NCI-H187 treated with DMSO at 0.1 percent for 48 hours (cell line): Measurements from ENCODE around the gene PCBD2.
A peak's percentile ranks its signal among the peaks of the same experiment; 100 is the strongest.
"Not testable (repeated sequence)": the region's sequence is repeated elsewhere in the genome, so short reads cannot be mapped to it uniquely, and the experiment has no call there.

Source experiments
- DNase-seq: peaks from one replicate; lab custom pipeline; 2025; lab: John Stamatoyannopoulos, UW

PCBD2 gene

DNA sequence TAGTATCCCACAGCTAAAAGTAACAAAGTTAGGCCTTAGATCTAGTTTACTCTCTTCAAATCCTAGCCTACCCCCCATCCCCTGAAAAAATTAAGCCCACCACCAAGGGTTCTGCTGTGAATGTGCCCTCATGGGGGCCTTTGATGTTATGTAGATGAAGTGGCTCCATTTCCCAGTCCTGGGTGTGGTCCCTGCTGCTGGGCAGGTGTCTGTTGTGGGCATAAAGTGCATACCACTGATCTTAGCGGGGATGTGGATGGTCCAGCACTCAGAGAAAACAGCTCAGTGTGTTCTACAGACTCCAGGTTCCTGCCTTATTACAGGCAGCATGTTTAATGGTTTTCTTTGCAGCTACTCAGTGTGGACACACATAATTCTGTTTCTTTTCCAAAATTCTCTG, 1.9 kb downstream of the PCBD2 start:
- DNase-seq: no peak

DNA sequence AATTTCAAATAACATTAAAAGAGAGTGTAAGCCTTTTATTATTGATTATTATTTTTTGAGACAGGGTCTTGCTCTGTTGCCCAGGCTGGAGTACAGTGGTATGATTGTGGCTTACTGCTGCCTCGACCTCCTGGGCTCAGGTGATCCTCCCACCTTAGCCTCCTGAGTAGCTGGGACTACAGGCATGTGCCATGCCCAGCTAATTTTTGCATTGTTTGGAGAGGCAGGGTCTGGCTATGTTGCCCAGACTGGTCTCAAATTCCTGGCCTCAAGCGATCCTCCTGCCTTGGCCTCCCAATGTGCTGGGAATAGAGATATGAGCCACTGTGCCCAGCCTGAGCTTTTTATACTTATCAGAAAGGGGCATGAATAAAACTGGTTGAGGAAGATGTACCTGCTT, 5.8 kb downstream of the PCBD2 start:
- not testable (repeated sequence) for DNase-seq

DNA sequence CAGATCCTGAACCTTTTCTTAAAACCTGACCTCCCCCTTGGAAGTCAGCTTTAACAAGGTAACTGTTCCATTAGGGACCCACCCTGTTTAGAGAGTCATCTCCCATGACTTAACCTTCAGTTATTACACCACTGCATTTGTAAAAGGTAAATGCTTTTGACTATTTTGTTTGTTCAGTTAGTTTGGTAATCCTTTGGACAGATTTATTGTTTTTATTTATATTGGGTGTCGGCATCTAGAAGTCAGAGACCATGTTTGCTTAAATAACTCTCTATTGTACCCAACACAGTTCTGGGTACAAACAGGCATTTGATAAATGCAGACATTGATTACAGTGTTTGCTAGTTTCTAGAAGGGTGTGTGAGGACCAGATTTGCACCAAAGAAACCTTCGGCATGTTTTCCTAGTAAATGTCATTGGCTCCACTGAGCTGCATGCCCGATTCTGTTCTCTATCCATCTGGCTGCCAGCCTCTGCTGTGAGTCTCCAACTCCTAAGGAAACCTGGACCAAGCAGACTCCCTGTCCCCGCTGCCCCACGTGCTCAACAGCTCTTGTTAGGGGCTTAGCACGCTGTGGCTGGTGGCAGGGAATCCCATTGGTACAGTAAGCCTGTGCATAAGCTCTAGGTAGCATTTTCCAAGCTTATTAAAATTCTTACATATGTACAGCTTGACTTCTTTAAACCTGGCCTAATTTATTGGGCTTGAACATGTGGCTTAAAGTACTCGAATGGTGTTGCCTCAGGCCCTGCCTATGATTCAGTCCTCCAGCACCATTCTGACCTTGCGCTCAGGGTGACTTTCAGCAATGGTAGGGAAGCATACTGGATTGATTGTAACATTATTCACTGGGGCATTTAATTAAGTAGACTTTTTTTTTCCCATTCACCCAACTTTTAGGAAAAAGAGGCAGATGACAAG, 6.6 kb downstream of the PCBD2 start:
- no peak for DNase-seq

DNA sequence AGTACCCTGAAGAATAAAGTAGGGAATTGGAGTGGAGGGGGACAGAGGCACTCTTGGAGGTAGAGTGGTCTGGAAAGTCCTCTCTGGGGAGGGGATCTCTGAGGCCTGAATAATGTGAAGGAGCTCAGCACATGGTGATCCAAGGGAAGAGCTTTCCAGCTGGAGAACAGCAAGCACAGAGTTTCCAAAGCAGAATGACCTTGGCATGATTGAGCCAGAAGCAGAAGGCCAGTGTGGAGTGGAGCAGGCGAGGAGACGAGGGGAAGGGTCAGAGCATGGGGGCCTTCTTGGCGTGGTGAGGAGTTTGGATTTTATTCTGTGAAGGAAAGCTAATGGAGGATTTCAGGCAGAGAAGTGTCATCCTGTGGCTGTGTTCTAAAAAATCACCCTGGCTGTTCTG, 8.3 kb downstream of the PCBD2 start:
- no peak for DNase-seq

DNA sequence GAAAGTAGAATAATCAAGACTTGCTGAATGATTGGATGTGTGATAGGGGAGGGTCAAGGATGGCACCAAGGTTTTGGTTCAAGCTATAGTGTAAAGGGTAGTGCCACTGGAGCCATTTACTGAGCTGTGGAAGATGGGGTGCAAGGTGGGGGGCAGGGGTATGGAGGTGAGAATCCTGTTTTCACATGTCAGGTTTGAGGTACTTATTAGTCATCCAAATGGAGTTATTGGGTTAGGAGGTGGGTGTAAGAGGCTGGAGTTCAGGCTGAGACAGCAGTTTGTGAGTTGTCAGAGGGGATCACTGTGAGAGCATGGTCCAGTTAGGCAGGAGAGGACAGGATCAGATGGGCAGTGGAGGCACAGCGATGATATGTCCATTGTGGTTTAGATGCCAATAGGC, 8.9 kb downstream of the PCBD2 start:
- no peak for DNase-seq

DNA sequence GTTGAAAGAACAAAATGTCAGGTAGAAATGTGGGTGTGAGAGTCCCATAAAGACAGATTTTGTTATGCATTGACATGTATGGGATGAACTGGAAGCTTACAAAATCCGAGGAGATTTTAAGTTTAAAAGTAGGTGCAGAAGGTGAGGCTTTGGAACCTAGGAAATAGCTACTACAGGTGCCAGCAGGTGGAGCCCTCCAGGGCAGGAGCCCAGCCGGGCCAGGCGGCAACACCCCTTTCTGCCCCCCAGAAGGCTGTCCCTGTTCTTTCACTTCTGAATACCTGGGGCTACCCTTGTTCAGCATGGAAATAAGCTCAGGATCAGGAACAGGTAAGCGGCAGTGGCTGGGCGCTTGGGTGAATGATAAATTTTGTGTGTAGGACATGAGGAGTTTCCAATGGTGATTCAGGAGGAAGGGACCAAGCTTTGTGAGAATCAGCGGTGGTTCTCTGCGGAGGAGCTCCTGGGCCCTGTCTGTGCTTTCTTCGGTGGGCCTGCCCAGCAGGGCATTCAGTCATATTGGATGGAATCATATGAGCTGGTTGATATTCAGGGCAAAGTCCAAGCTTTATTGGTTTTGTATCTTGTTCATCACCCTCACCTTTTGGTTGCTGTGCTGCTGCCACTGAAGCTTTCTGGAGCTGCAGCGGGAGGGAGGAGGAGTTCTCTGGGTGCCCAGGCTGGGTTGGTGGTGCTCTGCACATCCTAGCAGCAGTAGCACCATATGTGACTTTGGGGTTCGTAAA, 12.3 kb downstream of the PCBD2 start:
- DNase-seq: no peak

DNA sequence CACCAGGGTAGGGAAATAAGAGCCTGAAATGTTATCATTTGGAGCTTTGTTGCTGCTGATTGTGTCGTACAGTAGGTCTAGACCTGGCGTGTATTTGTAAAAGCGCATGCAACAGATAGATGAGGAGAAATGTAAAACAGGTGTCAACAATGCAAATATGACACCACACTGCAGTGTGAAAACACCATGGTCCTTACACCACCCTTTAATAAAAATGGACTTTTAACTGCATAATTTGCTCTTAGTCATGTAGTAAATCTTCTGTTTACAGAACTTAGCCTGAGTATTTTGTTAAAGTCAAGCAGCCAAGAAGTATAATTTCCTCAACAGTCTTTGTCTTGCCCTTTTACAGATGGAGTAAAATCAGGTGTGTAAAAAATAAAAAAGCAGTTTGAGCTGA, 13.9 kb downstream of the PCBD2 start:
- no peak for DNase-seq

DNA sequence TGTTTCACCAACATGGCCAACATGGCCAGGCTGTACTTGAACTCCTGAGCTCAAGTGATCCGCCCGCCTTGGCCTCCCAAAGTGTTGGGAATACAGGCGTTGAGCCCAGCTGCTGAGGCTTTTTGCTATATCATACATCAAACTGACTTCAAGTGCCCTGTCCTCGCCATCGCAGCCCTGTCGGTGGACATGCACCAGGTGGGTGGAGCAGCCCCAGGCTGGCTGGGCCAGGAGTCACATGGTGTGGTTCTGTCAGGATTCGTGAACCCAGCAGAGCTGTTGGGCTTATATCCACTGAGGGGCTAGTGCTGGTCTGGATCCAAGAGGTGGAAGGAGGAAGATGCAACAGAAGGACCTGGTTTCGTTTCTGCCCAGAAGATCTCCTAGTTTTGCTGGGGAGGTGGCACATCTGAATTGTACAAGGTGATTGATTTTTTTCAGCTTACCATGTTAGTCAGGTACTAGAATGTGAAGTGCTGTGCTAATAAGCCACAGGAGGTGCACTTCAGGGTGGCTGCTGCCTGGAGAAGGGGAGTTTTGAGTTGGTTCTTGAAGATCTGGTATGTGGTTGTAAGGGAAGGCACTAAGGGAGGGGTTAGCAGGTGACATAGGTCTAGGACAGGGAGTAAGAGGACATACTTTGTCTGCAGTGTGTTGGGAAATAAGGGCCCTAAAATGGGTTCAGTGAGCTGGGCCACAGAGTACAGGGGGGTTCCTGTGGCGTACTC, 16.1 kb downstream of the PCBD2 start:
- DNase-seq: peak; percentile 47

DNA sequence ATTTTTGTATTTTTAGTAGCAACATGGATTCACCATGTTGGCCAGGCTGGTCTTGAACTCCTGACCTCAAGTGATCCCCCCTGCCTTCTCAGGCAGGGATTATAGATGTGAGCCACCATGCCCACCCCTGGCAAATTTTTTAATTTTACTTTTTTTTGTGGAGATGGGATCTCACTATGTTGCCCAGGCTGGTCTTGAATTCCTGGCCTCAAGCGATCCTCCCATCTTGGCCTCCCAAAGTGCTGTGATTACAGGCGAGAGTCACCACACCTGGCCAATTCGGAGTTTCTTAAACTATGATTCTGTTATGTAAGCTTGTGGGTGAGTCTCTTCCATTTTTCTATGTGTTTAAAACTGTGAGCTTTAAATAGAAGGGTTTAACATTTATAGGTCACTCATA, 27.6 kb downstream of the PCBD2 start:
- DNase-seq: no peak

DNA sequence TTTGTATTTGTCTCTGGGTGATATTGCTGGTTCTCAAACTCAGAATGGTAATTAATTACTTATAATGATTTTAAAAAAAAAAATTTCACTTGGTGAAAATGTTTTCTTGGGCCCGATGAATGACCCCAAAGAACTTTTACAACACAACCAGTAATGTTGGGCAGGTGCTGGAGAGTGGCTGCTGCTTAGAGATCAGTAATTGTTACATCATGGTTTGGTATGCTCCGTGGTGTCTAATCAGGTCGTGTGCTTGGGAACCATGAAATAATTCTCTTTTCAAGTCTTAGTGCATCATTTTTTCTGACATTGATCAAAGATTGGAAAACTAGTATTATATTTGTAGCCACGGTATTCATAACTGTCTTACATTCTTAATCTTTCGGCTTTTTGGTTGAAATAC, 29.3 kb downstream of the PCBD2 start:
- DNase-seq: no peak

DNA sequence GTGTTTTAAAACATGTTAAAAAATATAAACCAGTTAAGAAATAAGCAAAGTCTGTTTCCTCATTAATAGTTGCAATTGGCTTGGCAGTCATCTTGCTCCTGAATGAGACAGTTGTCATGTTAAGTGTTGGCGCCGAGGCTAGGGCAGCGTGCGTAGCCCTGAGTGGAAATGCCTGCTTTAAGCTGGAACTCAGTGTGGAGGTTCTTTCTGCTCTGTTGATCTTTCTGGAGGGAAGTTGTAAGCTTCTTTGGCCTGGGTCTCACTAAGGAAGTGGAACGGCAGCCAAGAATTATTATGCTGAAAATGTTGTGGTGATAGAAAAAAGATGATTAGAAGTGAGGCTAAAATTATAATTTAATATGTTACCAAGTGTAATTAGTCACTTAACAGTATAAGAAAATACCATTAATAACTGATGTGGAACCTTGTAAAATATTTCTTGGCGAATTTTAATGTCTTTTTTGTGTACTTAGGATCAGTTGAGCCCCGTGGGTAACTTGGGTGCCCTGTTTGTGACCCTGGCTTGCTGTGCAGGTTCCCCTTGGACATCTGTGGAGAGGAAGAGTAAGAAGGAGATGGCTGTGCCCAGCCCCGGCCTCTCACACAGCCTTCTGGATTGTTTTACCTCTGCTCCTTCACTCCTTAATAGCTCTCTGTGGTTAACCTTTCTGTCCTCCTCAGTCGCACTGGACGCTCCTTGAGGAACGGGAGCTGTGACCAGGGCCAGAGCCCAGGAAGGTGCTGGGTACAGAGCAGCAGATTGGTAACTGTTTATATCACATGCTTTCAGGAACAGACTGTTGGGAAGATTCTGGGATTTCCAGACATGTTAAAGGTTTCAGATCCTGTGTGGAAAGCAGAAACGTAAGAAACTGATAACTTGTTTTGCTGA, 31.0 kb downstream of the PCBD2 start:
- no peak for DNase-seq

DNA sequence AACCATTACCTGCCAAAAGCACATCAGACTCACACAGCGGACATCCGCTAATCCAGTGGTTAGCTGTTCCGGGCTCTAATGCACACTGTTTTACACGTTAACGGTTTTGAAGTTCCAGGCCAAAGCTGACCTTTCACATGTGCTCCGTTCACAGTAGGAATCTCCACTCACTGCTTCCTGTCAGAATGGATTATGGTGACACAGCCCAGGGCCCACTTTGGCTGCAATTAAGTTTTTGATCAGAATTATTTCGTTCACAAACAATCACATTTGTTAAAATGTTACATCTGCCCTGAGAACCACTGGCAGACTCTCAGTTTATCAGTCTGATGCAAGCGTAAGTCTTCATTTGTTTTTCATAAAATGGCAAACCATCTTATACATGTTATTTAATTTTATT, 32.6 kb downstream of the PCBD2 start:
- DNase-seq: no peak

DNA sequence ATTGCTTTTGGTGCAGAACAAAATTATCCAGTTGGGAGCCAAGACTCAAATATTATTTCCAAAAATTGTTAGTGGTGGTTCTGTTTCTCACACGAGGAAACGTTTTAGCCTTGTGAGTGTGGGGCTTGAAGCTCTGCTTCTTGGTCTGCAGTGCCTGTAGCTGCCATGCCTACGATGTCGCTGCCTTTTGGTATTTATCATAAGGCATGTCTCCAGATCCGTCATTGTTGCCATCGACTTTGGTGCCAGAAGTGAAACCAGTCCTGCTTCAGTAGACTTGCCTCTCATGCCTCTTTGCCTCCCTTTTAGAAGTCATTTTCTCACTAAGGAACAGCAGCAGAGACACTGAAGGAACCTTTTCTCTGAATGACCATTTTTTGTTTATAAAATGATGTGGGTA, 33.1 kb downstream of the PCBD2 start:
- DNase-seq: no peak

DNA sequence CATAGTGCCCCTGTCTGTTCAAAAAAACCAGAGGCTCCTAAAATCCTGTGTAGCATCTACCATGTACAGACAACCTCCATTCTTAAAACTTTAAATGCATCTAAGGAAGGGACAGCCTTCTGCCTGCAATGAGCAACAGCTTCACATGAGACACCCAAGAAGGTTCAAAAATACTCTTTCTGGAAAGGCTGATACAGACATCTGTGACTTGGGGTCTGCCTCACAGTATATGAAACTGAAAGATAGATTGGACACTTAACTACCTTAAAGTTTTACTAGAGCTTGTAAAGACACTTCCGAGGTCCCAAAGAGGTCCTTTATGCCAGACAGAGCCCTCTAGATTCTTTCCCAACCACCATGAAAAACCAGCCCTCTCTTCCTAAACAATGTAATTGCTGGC, 34.6 kb downstream of the PCBD2 start:
- DNase-seq: no peak

DNA sequence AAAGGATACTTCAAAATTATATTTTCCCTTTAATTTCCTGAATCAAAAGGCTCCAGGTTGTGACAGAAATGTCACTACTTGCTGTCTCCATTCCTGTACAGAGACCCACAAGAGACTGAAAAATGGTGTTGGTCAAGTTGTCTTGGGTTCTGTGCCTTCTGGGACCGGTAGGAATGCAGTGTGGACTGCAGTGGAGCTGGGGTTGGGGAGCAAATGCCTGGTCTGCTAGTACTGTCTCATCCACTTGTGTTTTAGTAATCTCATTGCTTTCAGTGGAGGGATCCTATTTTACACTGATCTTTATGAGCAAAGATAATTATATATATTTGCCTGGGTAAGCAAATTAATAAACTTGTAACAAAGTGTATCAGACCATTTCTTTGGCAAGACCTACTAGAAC, 38.6 kb downstream of the PCBD2 start:
- no peak for DNase-seq

DNA sequence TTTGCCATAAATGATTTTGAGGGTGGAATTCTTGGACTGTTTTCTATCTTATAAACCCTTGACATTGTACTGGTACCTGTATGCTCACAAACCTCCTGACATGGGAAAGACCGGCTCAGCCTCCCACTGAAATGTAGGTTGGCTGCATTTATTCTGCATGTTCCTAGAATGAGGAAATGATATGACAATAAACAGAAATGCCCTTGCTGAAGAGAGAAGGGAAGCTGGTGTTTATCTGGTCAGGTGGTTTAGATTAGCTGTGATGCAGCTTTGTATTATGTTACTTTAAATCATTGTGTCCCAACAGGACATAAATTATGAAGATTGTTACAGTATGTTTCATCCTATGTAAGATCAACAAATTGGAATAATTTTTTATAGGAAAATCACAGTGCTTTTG, 39.7 kb downstream of the PCBD2 start:
- DNase-seq: no peak

DNA sequence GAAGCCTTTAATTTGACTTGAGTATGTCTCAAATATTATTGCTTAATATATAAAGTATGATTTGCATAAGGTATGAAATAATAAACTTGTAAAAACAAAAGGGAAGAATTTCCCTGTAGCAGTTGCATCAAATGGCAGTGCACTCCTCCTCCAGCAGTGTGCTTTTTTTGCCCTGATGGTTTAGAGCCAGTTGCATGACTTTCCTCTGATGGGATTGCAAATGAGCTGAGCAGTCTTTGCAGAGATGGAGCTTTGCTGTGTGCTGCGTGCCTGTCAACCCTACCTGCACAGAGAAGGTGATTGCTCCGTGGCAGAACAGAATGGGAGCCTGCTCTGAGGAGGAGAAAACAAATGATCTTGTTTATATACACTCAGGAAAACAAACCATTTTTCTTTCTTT, 40.1 kb downstream of the PCBD2 start:
- no peak for DNase-seq

DNA sequence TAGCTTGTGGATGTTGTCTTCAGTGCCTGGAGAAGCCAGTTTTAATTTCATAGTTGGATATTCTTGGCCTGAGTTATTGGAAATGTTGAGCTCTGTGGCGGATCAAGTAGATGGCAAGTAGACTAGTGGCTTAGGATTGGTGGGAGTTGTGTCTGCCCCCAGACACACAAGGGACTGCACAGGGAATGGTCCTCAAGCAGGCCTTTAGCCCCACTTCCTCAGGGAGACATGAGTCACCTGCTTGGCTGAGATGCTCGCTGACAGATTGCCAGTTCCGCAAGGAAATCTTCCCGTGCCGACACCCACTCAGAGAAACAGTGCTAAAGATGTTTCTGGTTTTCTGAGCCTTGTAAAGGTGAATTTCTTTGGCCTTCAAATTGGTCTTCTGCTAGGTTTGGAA, 44.0 kb downstream of the PCBD2 start:
- DNase-seq: no peak

DNA sequence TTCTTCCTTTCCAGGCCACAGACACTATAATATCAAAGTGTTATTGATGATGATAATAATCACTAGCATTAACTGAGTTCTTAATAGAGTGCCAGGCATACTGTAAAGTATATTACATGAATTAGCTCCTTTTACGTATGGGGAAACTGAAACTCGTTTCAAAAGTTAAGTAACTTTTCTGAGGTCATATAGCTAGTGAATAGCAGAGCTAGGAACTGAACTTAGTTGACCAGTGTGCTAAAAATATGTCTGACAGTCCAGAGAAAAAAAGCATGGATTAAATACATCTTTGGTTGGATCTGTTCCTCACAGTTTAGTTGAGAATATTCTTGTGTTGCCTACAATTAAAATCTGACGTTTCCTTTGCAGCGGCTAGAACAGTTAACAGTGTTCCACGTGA, 44.4 kb downstream of the PCBD2 start:
- no peak for DNase-seq

DNA sequence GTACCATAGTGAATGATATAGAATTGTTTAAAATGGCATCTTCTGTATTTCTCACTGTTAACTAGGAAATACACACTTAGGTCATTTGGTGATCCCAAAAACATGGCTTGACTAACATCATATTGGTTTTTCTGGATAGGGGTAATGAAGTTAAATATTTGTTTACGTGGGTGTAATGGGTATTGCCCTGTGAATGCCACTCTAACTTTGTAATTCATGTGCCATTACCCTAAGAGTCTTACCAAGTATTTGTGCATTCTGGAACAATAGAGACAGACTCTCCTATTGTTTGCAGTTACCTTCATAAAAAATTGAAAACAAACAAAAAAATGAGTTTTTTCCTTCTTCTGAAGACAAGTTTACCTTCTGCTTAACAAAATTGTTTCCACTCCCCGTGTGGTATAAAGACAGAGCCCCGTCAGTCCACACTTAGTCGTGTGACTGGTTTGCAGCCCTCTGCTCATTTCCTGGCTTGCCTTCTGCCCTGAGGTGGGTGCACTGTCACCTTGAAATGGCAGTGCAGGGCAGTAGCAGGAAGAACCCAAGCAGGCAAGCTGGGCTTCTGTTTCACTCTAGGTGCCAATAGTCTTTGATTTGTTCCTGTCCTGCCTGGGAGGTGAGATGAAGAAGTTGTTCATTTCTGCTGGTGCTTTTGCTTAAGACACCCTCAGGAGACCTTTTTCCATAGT, 53.1 kb downstream of the PCBD2 start:
- DNase-seq: no peak

DNA sequence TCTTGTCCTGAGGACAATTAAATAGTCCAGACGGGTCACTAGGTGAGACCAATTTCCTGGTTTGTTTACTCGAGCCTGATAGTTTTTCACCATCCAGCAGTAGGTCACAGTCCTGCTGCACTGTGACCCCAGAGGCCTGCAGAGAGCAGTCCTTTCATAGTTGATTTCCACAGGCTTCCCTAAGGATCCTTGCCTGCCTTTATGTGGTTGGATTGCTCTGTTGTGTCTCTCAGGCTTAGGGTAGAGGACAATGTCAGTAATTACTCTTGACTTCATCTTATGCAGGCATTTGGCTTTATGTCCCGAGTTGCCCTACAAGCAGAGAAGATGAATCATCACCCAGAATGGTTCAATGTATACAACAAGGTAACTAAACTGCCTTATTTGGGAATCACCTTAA, 53.8 kb downstream of the PCBD2 start:
- no peak for DNase-seq
